Stomach (tissue), 4 donors: ENCODE data around the gene HTRA3.

Source experiments
- CTCF ChIP-seq, 7 experiments: fragments of 450-650 bp in 4 of 7; fragments of 200-600 bp in 3 of 7; sonication (generic) in 3 of 7; IDR thresholded peaks; one replicate each; pipeline ENCODE4 v1.5.1; 2016 to 2019; ENCODE audit warnings: antibody characterized with exemption in 7 of 7, control low read depth in 2 of 7, mild to moderate bottlenecking in 1 of 7
- POLR2A ChIP-seq, 4 donors: fragments of 450-650 bp; IDR thresholded peaks; one replicate each; pipeline ENCODE4 v1.6.1; 2016; ENCODE audit warnings: antibody characterized with exemption in 4 of 4, control low read depth in 2 of 4, mild to moderate bottlenecking in 1 of 4, moderate library complexity in 1 of 4

GRCh38 chr4:8295471-8295870, 25.9 kb downstream of the HTRA3 start:
- TF ChIP-seq CTCF (IDR thresholded peaks at IDR 0.05): no peak
- no peak for TF ChIP-seq POLR2A (IDR thresholded peaks at IDR 0.05)
